HG03521 (cell line): ENCODE measurements around the gene METAP1.
"Not testable (repeated sequence)": the region's sequence is repeated elsewhere in the genome, so short reads cannot be mapped to it uniquely, and the experiment has no call there.

Source experiments
- ATAC-seq: cut with Tn5 transposase; IDR thresholded peaks from one replicate; pipeline ENCODE4 v1.9.1; 2021; ENCODE audit warnings: mild to moderate bottlenecking, moderate library complexity; ENCODE audit not compliant: unreplicated experiment

The METAP1 gene

GRCh38 chr4:99090481-99091215, 95.1 kb downstream of the METAP1 start:
- ATAC-seq, result no peak

GRCh38 chr4:99091216-99091575, 95.7 kb downstream of the METAP1 start:
- no peak for ATAC-seq

- not testable (repeated sequence) for ATAC-seq
These were observed 96.3 kb downstream of the METAP1 start for GRCh38 chr4:99091841-99092240.

- no peak for ATAC-seq
These were observed 103.8 kb downstream of the METAP1 start for GRCh38 chr4:99099311-99099710.

- not testable (repeated sequence) for ATAC-seq
These were observed 104.3 kb downstream of the METAP1 start for GRCh38 chr4:99099814-99100213.

- no peak for ATAC-seq
These were observed 105.4 kb downstream of the METAP1 start for GRCh38 chr4:99100876-99101275.

- ATAC-seq, result no peak
These were observed 107.1 kb downstream of the METAP1 start for GRCh38 chr4:99102634-99103033.

- no peak for ATAC-seq
These were observed 107.6 kb downstream of the METAP1 start for GRCh38 chr4:99103166-99103565.

- ATAC-seq, result no peak
These were observed 108.6 kb downstream of the METAP1 start for GRCh38 chr4:99104153-99104552.

GRCh38 chr4:99109286-99109685, 113.8 kb downstream of the METAP1 start:
- not testable (repeated sequence) for ATAC-seq
